ENCODE data around the gene PSMG3.
A peak's percentile ranks its signal among the peaks of the same experiment; 100 is the strongest.
"Not testable (repeated sequence)": the region's sequence is repeated elsewhere in the genome, so short reads cannot be mapped to it uniquely, and the experiment has no call there.

PSMG3 gene

DNA sequence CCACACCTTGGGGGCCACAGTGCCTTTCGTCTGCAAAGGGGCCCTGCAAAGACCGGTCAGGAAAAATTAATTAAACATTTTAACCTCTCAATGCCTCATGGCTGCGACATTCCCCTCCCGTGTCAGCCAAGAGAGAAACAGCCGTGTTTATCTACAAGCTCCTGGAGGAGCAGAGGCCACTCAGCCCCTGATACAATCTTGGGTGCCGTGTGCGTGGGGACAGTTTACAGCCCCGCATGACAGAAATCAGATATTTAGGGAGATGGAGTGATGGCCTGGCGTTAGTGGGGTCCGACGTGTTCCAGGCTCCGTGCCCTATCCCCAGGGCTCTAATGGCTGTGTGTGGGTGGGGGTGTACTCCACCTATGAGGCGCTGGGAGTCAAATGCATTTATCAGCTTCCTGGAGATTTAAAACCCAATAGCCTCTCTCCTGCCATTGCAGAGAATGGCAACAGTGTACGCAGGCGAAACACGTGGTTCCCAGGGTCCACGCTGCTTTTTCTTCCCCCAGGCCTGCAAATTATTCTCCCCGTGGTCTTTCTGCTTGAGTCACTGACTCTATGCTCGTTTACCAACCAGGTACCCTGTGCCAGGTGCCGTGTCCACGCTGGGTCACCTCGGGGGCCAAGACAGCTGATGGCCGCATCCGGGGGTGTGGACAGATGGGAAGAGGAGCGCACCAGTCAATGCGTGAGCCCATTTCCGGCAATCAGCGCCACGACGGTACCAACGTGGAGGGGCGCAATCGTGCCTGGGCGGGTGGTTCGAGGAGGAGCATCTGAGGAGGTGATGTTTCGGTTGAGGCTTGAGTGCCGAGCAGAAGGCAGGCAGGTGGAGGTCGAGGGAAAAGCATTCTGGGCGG, 26.6 kb upstream of the PSMG3 start:
- DNase-seq, result no peak

GRCh38 chr7:1595636-1596035, 25.8 kb upstream of the PSMG3 start:
- DNase-seq, result no peak

- DNase-seq, result no peak
Measured at GRCh38 chr7:1595027-1595426, 25.2 kb upstream of the PSMG3 start.

- no peak for DNase-seq
Measured at GRCh38 chr7:1593904-1594421, 24.1 kb upstream of the PSMG3 start.

DNA sequence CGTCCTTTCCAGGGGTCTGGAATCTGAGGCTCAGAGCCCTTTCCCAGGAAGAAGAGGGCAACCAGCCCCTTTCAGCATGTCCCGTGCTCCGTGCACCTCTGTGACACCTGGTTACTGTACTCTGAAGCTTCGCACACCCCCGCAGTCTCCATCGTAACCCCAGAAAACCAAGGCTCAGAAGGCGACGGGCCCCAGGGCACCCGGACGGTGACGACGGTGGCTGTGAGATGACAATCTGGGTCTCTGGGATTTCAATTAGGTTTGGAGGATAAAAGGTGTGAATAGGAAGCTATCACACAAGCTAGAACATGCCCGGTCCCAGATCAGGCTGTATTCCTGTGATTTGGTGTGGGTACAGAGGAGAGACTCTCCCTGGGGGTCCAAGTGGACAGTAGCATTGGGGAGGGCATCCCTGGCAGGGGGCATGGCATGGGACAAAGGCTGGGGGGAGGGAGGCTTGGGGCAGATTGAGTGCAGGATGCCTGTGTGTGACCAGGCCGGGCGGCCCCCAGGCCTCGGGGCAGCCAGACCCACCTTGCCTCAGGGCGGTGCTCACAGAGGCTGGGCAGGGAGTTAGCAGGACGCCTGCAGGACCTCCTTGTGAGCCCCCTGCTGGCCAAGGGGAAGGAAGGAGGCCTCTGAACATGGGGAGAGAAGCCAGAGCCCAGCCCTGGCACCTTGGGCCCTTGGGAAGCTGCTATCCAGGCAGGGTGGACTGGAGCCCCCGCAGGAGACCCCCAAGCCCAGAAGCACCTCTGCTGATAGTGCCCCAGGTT, 23.4 kb upstream of the PSMG3 start:
- no peak for DNase-seq

DNA sequence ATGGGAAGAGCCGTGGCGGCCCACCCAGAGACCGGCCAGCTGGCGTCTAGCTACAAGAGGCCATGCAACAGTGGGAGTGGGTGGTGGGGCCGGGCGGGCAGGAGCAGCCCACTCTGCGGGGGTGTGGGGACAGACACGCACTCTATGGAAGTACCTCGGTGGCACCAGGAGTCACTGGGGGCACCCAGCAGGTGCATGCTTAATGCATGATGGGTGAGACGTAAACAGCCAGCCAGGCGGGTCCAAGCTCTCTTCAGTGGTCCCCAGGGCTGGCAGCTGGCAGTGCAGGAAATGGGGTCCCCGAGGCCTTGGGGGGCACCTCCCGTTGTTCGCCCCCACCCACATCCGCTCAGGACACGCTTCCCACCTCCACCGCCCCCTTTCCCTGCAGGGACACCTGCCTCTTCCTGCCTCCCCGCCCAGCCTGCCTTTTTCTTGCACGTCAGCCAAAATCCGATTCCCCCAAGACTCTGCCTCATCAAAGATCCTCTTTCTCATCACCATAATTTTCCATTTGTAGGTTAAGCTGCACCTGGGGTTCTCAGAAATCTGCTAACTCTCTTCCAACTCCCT, 22.6 kb upstream of the PSMG3 start:
- no peak for DNase-seq

DNA sequence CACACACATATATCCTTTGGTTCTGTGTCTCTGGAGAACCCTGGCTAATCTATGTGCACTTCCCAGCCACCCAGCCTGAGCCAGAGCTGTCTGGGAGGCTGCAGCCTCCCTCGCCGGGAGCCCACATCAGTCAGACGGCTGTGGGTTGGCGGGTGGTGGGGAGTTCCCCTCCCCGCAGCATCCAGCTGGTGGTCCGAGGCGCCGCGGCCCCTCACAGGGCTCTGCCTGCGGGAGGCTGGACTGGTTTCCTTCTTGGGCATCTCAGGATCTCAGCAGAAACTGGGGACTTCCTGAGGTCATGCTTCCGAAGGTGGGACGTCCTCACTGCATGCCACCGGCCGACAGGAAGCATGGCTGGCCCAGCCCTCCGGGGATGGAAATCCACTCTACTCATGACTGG, 22.0 kb upstream of the PSMG3 start:
- no peak for DNase-seq

- no peak for DNase-seq
Measured at GRCh38 chr7:1591396-1591795, 21.6 kb upstream of the PSMG3 start.

- no peak for DNase-seq
Measured at GRCh38 chr7:1590887-1591286, 21.1 kb upstream of the PSMG3 start.

DNA sequence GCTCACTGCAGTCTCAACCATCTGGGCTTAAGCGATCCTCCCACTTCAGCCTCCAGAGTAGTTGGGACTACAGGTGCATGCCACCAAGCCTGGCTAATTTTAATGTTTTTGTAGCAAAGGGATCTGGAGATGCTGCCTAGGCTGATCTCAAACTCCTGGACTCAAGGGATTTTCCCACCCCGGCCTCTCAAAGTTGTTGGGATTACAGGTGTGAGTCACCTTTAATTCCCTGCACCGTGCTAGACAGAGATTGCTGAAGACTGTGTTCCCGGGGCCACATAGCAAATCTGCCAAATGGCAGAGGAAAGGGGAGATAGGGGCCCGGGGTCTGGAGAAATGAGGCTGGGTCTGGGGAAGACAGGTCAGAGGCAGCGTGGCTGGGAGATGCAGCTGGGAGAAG, 20.6 kb upstream of the PSMG3 start:
- no peak for DNase-seq

DNA sequence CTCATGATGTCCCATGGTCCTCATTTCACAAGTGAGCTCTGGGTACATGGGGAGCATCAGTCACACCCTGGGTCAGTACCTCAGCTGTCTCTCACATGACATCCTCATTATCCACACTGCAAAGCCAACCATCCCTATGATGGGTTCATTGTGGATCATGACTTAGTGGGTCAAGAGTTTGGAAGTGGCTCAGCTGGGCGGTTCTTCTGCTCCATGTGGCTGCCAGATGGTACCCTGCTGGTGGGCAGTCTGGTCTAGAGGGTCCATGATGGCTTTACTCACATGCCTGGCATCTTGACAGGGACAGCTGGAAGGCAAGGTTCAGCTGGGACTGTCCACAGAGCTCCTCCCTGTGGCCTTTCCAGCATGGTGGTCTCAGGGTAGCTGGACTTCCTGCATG, 19.1 kb upstream of the PSMG3 start:
- DNase-seq, result no peak

DNA sequence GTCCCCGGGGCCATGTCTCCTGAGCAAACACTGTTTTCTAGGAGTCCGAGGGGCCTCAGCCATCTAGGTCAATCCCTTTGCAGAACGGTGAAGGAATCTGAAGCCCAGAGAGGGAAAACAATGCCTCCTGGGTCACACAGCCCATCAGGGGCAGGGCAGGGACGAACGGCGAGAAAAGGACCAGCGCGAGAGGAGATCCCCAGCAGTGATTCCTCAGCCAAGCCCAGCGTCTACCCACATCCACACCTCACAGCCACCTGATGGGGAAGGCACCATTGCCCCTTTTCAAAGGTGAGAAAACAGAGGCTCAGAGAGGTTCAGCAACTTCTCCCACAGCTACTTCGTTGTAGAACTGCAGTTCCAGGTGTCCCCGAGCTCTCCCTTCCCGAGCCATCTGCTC, 17.9 kb upstream of the PSMG3 start:
- no peak for DNase-seq

DNA sequence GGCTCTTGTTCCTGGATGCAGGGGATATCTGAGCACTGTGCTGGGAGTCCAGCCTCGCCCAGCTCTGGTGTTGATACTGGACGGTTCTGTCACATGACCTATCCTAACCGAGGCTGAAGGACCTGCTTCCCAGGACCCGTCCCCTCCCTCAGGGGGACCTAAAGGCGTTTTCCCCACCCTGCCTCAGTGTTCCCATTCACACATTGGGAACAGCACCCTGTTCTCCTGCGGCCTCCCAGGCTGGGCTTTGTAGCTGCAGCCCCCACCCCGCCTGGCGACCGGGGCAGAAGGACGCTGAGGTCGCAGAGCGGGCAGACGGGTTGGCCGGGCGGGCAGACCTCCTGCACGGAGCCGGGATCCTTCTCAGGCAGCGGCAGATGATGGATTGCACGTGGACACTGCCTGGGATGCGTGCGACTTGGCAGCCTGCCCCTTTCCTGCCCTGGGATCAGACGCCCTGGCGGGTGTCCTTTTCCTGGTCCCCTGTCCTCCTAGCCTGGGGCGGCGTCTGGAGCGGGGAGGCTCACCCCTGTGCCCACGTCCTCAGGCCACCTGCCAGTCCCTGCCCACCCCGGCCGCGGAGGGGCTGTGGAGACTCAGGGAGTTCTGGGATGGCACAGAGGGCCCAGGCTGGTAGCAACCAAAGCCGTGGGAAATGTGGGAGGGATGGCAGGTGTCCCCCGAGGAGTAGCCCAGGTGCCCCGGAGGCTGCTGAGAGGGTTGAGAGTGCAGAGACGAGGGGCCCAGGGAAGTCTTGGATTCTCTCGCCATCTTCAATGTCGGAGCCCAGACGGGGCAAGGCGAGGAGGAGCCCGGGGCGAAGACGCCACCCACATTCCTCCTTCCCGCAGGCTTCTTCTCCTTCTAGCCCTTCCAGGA, 17.2 kb upstream of the PSMG3 start:
- DNase-seq, result no peak

- no peak for DNase-seq
Measured at GRCh38 chr7:1586126-1586826, 16.4 kb upstream of the PSMG3 start.

- DNase-seq, result no peak
Measured at GRCh38 chr7:1585142-1585981, 15.5 kb upstream of the PSMG3 start.

DNA sequence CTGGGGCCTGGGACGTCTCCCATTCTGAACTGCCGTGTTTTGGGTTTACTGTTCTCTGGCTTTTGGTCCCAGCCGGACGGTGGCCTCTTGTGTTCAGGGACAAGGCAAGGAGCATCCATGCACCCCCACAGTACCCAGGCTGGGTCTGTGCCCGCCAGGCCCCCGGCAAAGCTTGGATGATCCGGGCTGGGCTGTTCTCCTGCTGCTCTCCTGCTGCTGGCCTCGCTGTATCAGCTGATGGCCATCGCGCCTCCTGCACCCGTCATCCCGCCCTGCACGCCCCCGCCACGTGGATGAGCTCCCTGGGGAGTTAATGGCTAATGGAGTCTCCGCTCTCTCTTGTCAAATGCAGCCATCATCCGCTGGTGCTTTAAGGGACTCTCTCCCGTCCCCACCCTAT, 14.9 kb upstream of the PSMG3 start:
- DNase-seq, result no peak

GRCh38 chr7:1583241-1583930, 13.6 kb upstream of the PSMG3 start:
- not testable (repeated sequence) for DNase-seq

DNA sequence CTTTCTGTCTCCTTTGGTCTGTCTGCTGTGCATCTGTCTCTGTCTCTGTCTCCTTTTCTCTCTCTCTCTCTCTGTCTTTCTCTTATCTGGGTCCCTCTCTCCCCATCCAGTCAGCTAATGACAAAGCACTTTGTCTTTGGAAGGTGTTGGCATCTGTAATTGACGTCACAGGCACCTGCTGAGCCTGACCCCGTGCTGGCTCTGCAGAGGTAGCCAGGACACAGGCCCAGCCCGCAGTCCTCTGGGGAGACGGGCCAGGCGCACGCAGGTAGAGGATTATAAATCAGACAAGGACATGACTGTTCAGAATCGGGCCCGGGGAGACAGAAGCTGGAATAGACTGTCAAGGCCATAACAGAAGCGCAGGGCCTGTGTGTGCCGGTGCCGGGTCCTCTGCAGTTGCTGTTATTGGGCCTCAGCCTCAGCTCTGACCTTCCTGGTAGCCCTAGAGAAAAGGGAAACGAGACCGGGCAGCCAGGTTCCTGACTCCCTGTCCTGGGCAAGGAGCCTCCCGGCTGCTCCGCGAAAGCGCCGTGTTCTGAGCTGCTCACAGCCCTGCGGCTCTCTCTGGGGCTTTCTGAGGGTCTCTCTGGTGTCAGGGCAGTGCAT, 10.7 kb upstream of the PSMG3 start:
- DNase-seq, result no peak

- peak; percentile 75 for DNase-seq
Measured at GRCh38 chr7:1579481-1580421, 9.9 kb upstream of the PSMG3 start.

Data from CD4-positive, alpha-beta T cell treated with Interleukin-17A for 1 hour (primary cell).